ENCODE measurements around the gene REXO2.

The REXO2 gene

GRCh38 chr11:114447444-114447843 is 8.2 kb downstream of the REXO2 start:
- H3K27me3 ChIP-seq (ENCODE audit: control insufficient read depth, insufficient read depth, low read length) = no peaks in the 10 kb centered on the region
- H3K36me3 ChIP-seq (ENCODE audit: control insufficient read depth, insufficient read depth, low read length) = no peaks in the 10 kb centered on the region
- H3K4me3 ChIP-seq (ENCODE audit: low read length) = no peak overlapping the region
- no peaks in the 10 kb centered on the region for H3K4me1 ChIP-seq (ENCODE audit: control insufficient read depth, insufficient read depth, low read length)
- H3K9me3 ChIP-seq (ENCODE audit: control insufficient read depth, low read length) = no peaks in the 10 kb centered on the region
- H3K9ac ChIP-seq (ENCODE audit: low read length) = no peak overlapping the region

- no peaks in the 10 kb centered on the region for H3K36me3 ChIP-seq (ENCODE audit: control insufficient read depth, insufficient read depth, low read length)
- H3K4me1 ChIP-seq (ENCODE audit: control insufficient read depth, insufficient read depth, low read length) = no peaks in the 10 kb centered on the region
Measured at GRCh38 chr11:114447892-114448291, 8.6 kb downstream of the REXO2 start.

GRCh38 chr11:114448749-114449482 is 9.6 kb downstream of the REXO2 start:
- H3K27me3 ChIP-seq (ENCODE audit: control insufficient read depth, insufficient read depth, low read length) = no peaks in the 10 kb centered on the region
- no peak overlapping the region for H3K4me3 ChIP-seq (ENCODE audit: low read length)
- H3K4me1 ChIP-seq (ENCODE audit: control insufficient read depth, insufficient read depth, low read length) = no peaks in the 10 kb centered on the region
- H3K9me3 ChIP-seq (ENCODE audit: control insufficient read depth, low read length) = no peaks in the 10 kb centered on the region
- H3K9ac ChIP-seq (ENCODE audit: low read length) = no peak overlapping the region
- no peaks in the 10 kb centered on the region for H3K36me3 ChIP-seq (ENCODE audit: control insufficient read depth, insufficient read depth, low read length)

More at GRCh38 chr11:114447892-114448291, 8.6 kb downstream of the REXO2 start:
- H3K9ac ChIP-seq (ENCODE audit: low read length) = no peak overlapping the region
- H3K27me3 ChIP-seq (ENCODE audit: control insufficient read depth, insufficient read depth, low read length) = no peaks in the 10 kb centered on the region
- no peak overlapping the region for H3K4me3 ChIP-seq (ENCODE audit: low read length)
- no peaks in the 10 kb centered on the region for H3K9me3 ChIP-seq (ENCODE audit: control insufficient read depth, low read length)

GRCh38 chr11:114449845-114450244 is 10.6 kb downstream of the REXO2 start:
- Histone ChIP-seq H3K36me3 (ENCODE audit: control insufficient read depth, insufficient read depth, low read length) (no peaks in the 10 kb centered on the region), H3K4me3 (ENCODE audit: low read length) (no peak overlapping the region), H3K9me3 (ENCODE audit: control insufficient read depth, low read length) (no peaks in the 10 kb centered on the region), H3K9ac (ENCODE audit: low read length) (no peak overlapping the region), H3K4me1 (ENCODE audit: control insufficient read depth, insufficient read depth, low read length) (no peaks in the 10 kb centered on the region), H3K27me3 (ENCODE audit: control insufficient read depth, insufficient read depth, low read length) (no peaks in the 10 kb centered on the region)

GRCh38 chr11:114452399-114452798 is 13.1 kb downstream of the REXO2 start:
- Histone ChIP-seq H3K4me3 (ENCODE audit: low read length) (no peak overlapping the region), H3K9me3 (ENCODE audit: control insufficient read depth, low read length) (no peaks in the 10 kb centered on the region), H3K27me3 (ENCODE audit: control insufficient read depth, insufficient read depth, low read length) (no peaks in the 10 kb centered on the region), H3K9ac (ENCODE audit: low read length) (no peak overlapping the region), H3K4me1 (ENCODE audit: control insufficient read depth, insufficient read depth, low read length) (no peaks in the 10 kb centered on the region), H3K36me3 (ENCODE audit: control insufficient read depth, insufficient read depth, low read length) (no peaks in the 10 kb centered on the region)

- H3K27me3 ChIP-seq (ENCODE audit: control insufficient read depth, insufficient read depth, low read length) = no peaks in the 10 kb centered on the region
- no peaks in the 10 kb centered on the region for H3K36me3 ChIP-seq (ENCODE audit: control insufficient read depth, insufficient read depth, low read length)
- no peak overlapping the region for H3K9ac ChIP-seq (ENCODE audit: low read length)
- H3K9me3 ChIP-seq (ENCODE audit: control insufficient read depth, low read length) = no peaks in the 10 kb centered on the region
- H3K4me1 ChIP-seq (ENCODE audit: control insufficient read depth, insufficient read depth, low read length) = no peaks in the 10 kb centered on the region
- H3K4me3 ChIP-seq (ENCODE audit: low read length) = no peak overlapping the region
Measured at GRCh38 chr11:114463999-114464398, 24.7 kb downstream of the REXO2 start.

- Histone ChIP-seq H3K36me3 (ENCODE audit: control insufficient read depth, insufficient read depth, low read length) (no peaks in the 10 kb centered on the region), H3K4me3 (ENCODE audit: low read length) (no peak overlapping the region), H3K9me3 (ENCODE audit: control insufficient read depth, low read length) (no peaks in the 10 kb centered on the region), H3K4me1 (ENCODE audit: control insufficient read depth, insufficient read depth, low read length) (no peaks in the 10 kb centered on the region), H3K9ac (ENCODE audit: low read length) (no peak overlapping the region), H3K27me3 (ENCODE audit: control insufficient read depth, insufficient read depth, low read length) (no peaks in the 10 kb centered on the region)
Measured at GRCh38 chr11:114466742-114467141, 27.5 kb downstream of the REXO2 start.

GRCh38 chr11:114472661-114473060 is 33.4 kb downstream of the REXO2 start:
- Histone ChIP-seq H3K9ac (ENCODE audit: low read length) (no peak overlapping the region), H3K27me3 (ENCODE audit: control insufficient read depth, insufficient read depth, low read length) (no peaks in the 10 kb centered on the region), H3K9me3 (ENCODE audit: control insufficient read depth, low read length) (no peaks in the 10 kb centered on the region), H3K4me3 (ENCODE audit: low read length) (no peak overlapping the region), H3K36me3 (ENCODE audit: control insufficient read depth, insufficient read depth, low read length) (no peaks in the 10 kb centered on the region), H3K4me1 (ENCODE audit: control insufficient read depth, insufficient read depth, low read length) (no peaks in the 10 kb centered on the region)

GRCh38 chr11:114478001-114478410 is 38.7 kb downstream of the REXO2 start:
- no peaks in the 10 kb centered on the region for H3K27me3 ChIP-seq (ENCODE audit: control insufficient read depth, insufficient read depth, low read length)
- no peak overlapping the region for H3K4me3 ChIP-seq (ENCODE audit: low read length)
- no peaks in the 10 kb centered on the region for H3K36me3 ChIP-seq (ENCODE audit: control insufficient read depth, insufficient read depth, low read length)
- H3K9ac ChIP-seq (ENCODE audit: low read length) = no peak overlapping the region
- H3K4me1 ChIP-seq (ENCODE audit: control insufficient read depth, insufficient read depth, low read length) = no peaks in the 10 kb centered on the region
- no peaks in the 10 kb centered on the region for H3K9me3 ChIP-seq (ENCODE audit: control insufficient read depth, low read length)

GRCh38 chr11:114478768-114479167 is 39.5 kb downstream of the REXO2 start:
- Histone ChIP-seq H3K4me1 (ENCODE audit: control insufficient read depth, insufficient read depth, low read length) (no peaks in the 10 kb centered on the region), H3K9ac (ENCODE audit: low read length) (no peak overlapping the region), H3K4me3 (ENCODE audit: low read length) (no peak overlapping the region), H3K9me3 (ENCODE audit: control insufficient read depth, low read length) (no peaks in the 10 kb centered on the region), H3K36me3 (ENCODE audit: control insufficient read depth, insufficient read depth, low read length) (no peaks in the 10 kb centered on the region), H3K27me3 (ENCODE audit: control insufficient read depth, insufficient read depth, low read length) (no peaks in the 10 kb centered on the region)

GRCh38 chr11:114479331-114479730 is 40.1 kb downstream of the REXO2 start:
- no peaks in the 10 kb centered on the region for H3K4me1 ChIP-seq (ENCODE audit: control insufficient read depth, insufficient read depth, low read length)
- no peaks in the 10 kb centered on the region for H3K27me3 ChIP-seq (ENCODE audit: control insufficient read depth, insufficient read depth, low read length)
- H3K4me3 ChIP-seq (ENCODE audit: low read length) = no peak overlapping the region
- no peaks in the 10 kb centered on the region for H3K36me3 ChIP-seq (ENCODE audit: control insufficient read depth, insufficient read depth, low read length)
- H3K9me3 ChIP-seq (ENCODE audit: control insufficient read depth, low read length) = no peaks in the 10 kb centered on the region
- no peak overlapping the region for H3K9ac ChIP-seq (ENCODE audit: low read length)

- Histone ChIP-seq H3K4me1 (ENCODE audit: control insufficient read depth, insufficient read depth, low read length) (no peaks in the 10 kb centered on the region), H3K4me3 (ENCODE audit: low read length) (no peak overlapping the region), H3K9ac (ENCODE audit: low read length) (no peak overlapping the region), H3K9me3 (ENCODE audit: control insufficient read depth, low read length) (no peaks in the 10 kb centered on the region), H3K36me3 (ENCODE audit: control insufficient read depth, insufficient read depth, low read length) (no peaks in the 10 kb centered on the region), H3K27me3 (ENCODE audit: control insufficient read depth, insufficient read depth, low read length) (no peaks in the 10 kb centered on the region)
Measured at GRCh38 chr11:114482114-114482513, 42.8 kb downstream of the REXO2 start.

- no peaks in the 10 kb centered on the region for H3K36me3 ChIP-seq (ENCODE audit: control insufficient read depth, insufficient read depth, low read length)
- H3K9ac ChIP-seq (ENCODE audit: low read length) = no peak overlapping the region
- no peak overlapping the region for H3K4me3 ChIP-seq (ENCODE audit: low read length)
- H3K4me1 ChIP-seq (ENCODE audit: control insufficient read depth, insufficient read depth, low read length) = no peaks in the 10 kb centered on the region
- H3K9me3 ChIP-seq (ENCODE audit: control insufficient read depth, low read length) = no peaks in the 10 kb centered on the region
- H3K27me3 ChIP-seq (ENCODE audit: control insufficient read depth, insufficient read depth, low read length) = no peaks in the 10 kb centered on the region
Measured at GRCh38 chr11:114483929-114484328, 44.7 kb downstream of the REXO2 start.
